ENCODE measurements around the gene ZNF526. TPM values are rescaled to one million over a fixed set of nuclear protein-coding genes. Genes with fewer than 3 reads are reported as not detected.

Gene ZNF526
- total RNA-seq, 1 donor from 2014 or later = 7.0 TPM

- Histone ChIP-seq H3K27me3 (no peaks in the 10 kb centered on the region), H3K27ac (peak overlapping the region; percentile 76 to 97), H3K4me3 (peak overlapping the region; percentile 93 to 95), H3K4me1 (peaks cover 16 to 41% of the 10 kb centered on the region in 2 donors), H3K36me3 (peaks cover 5 to 9% of the 10 kb centered on the region in 2 donors), H3K9me3 (no peaks in the 10 kb centered on the region)
- no peak for DNase-seq (ENCODE audit: low spot score in 2 of 2)
- TF ChIP-seq, protein P1, sequence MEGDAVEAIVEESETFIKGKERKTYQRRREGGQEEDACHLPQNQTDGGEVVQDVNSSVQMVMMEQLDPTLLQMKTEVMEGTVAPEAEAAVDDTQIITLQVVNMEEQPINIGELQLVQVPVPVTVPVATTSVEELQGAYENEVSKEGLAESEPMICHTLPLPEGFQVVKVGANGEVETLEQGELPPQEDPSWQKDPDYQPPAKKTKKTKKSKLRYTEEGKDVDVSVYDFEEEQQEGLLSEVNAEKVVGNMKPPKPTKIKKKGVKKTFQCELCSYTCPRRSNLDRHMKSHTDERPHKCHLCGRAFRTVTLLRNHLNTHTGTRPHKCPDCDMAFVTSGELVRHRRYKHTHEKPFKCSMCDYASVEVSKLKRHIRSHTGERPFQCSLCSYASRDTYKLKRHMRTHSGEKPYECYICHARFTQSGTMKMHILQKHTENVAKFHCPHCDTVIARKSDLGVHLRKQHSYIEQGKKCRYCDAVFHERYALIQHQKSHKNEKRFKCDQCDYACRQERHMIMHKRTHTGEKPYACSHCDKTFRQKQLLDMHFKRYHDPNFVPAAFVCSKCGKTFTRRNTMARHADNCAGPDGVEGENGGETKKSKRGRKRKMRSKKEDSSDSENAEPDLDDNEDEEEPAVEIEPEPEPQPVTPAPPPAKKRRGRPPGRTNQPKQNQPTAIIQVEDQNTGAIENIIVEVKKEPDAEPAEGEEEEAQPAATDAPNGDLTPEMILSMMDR (IDR thresholded peaks at IDR 0.05) = peak in 1 of 3 experiments; percentile 33
- intact Hi-C loops (cut with DNase I) = loop anchor here (1.0 to 5.0 kb wide), 5 partner anchors 22 to 283 kb away; partner anchors contain the start of genes MEGF8, RABAC1, ZNF526 and ZNF574
These were observed 22.0 kb downstream of the ZNF526 start for GRCh38 chr19:42242069-42242511.

- TF ChIP-seq, protein P1 (IDR thresholded peaks at IDR 0.05) = no peak
- peaks cover 5% of the 10 kb centered on the region in 2 donors for H3K36me3 ChIP-seq
- H3K9me3 ChIP-seq = no peaks in the 10 kb centered on the region
- H3K27me3 ChIP-seq = no peaks in the 10 kb centered on the region
- H3K4me3 ChIP-seq = peak within 1 kb of the TSS; percentile 93 to 95
- intact Hi-C loops (cut with DNase I) = loop anchor here (1.0 to 5.0 kb wide), 5 partner anchors 22 to 284 kb away; partner anchors contain the start of genes MEGF8, RABAC1, ZNF526 and ZNF574
- H3K4me1 ChIP-seq = peaks cover 16 to 41% of the 10 kb centered on the region in 2 donors
- peak within 1 kb of the TSS; percentile 84 to 97 for H3K27ac ChIP-seq
- DNase-seq (ENCODE audit: low spot score in 2 of 2) = peak; percentile 98 to 100
These were observed 22.6 kb downstream of the ZNF526 start, which contains the start of gene GSK3A for GRCh38 chr19:42242512-42243409. TSS of gene GSK3A (minus strand) at chr19:42242602. CDS start at chr19:42242465, 137 bp downstream.

DNA sequence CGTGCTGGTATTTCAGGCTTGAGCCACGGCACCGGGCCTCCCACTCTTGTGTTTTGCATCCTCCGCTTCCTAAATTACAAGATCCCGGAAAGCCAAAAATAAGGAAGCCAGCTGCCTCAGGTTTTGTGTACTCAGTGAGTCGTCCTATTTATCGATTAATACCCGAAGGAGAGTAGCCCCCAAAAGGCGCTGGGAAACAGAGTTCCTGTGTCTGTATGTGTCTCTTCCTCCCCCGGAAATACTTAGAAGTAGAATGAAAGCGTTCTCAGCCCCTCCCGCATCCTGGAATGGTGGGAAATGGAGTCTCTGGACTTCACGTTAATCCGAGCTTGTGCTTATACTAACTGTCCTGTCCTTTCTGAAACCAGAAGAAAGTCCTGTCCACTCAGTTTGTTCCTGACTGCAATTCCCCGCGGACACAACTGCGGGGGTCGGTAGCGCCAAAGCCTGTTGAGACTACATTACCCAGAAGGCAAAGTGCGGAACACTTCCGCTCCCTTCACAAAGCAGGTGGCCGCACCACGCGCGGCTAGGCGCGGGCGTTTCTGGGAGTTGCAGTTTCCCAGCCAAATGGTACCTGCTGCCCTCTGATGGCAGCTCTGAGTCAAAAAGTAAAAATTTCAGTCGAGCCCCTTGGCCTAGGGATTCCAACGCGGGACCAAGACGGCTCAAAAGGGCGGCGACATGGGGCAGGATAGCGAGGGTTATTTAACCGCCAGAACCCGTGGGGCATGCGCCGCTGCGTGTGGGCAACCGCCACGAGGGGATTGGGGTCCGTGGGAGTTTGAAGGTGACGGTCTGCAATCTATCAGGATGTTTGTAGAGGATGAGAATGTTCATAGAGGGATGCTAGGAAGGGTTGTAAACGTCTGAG lies 24.5 kb downstream of the ZNF526 start:
- peak overlapping the region; percentile 84 to 97 for H3K27ac ChIP-seq
- H3K27me3 ChIP-seq = no peaks in the 10 kb centered on the region
- no peaks in the 10 kb centered on the region for H3K9me3 ChIP-seq
- TF ChIP-seq, protein P1 (IDR thresholded peaks at IDR 0.05) = peak; percentile 65 to 67 (median 66)
- H3K4me3 ChIP-seq = peak overlapping the region; percentile 93 to 95
- H3K36me3 ChIP-seq = peaks cover 7 to 14% of the 10 kb centered on the region in 2 donors
- peak; percentile 69 to 97 for DNase-seq (ENCODE audit: low spot score in 2 of 2)
- intact Hi-C loops (cut with DNase I) = loop anchor here (1.0 to 5.0 kb wide), 3 partner anchors 40 to 167 kb away; partner anchors contain the start of gene ZNF574
- peaks cover 16 to 47% of the 10 kb centered on the region in 2 donors for H3K4me1 ChIP-seq

- Histone ChIP-seq H3K36me3 (peaks cover 6 to 18% of the 10 kb centered on the region in 2 donors), H3K4me3 (peak overlapping the region; percentile 93 to 95), H3K27ac (peak overlapping the region; percentile 84 to 97), H3K4me1 (peaks cover 16 to 51% of the 10 kb centered on the region in 2 donors), H3K27me3 (no peaks in the 10 kb centered on the region), H3K9me3 (no peaks in the 10 kb centered on the region)
- intact Hi-C loops (cut with DNase I) = no loop called here
- DNase-seq (ENCODE audit: low spot score in 2 of 2) = no peak
- TF ChIP-seq, protein P1 (IDR thresholded peaks at IDR 0.05) = no peak
These were observed 25.1 kb downstream of the ZNF526 start for GRCh38 chr19:42245231-42245630.

Measured in ascending aorta (tissue), 2 donors.